HepG2 (cell line): Measurements from ENCODE around the gene BTG2. TPM values are rescaled to one million over a fixed set of nuclear protein-coding genes. Genes with fewer than 3 reads are reported as not detected.

Experiments used
- ATAC-seq: fragments of 200-7000 bp; cut with Tn5 transposase; 3 replicates; pipeline ENCODE4 v1.9.1; 2020; ENCODE audit warnings: mild to moderate bottlenecking, moderate library complexity
- BruUV-seq: library from RNA; stranded (reverse); fragments of 400-500 nt; replicated peaks from 2 replicates; lab custom pipeline; 2021; lab: Mats Ljungman, UMichigan
- CTCF ChIA-PET: fragments of 300-600 bp; formaldehyde crosslinking; extraction: SDS; loops from one replicate; lab custom pipeline; 2021; ENCODE audit warnings: low total read pairs, inconsistent platforms, low intra/inter-chr PET ratio; lab: Yijun Ruan, JAX
- POLR2A ChIA-PET: fragments of 350-600 bp; sonication (Branson Sonifier 250); formaldehyde crosslinking; loops from one replicate; lab custom pipeline; 2020; ENCODE audit warnings: antibody characterized with exemption, inconsistent platforms; lab: Yijun Ruan, JAX
- DNase-seq: peaks from one replicate; pipeline ENCODE4 v3.0.0-alpha.2; 2015; ENCODE audit warnings: low spot score
- FAIRE-seq: peaks from 3 replicates; lab custom pipeline; 2011; peaks lifted over from hg19 to GRCh38; lab: Jason Lieb, UNC
- H2AFZ ChIP-seq: one replicate; pipeline ENCODE4 v1.6.1; 2011; ENCODE audit warnings: low read length, inconsistent platforms
- H3K27ac ChIP-seq: fragments of 300-600 bp; 3 replicates; pipeline ENCODE4 v1.8.0; 2011; ENCODE audit warnings: mixed run types, mild to moderate bottlenecking, mixed read lengths, low read length, inconsistent platforms; ENCODE audit not compliant: insufficient read depth; ENCODE audit errors: extremely low read length
- H3K27me3 ChIP-seq, 2 experiments: fragments of 200-600 bp in 1 of 2; 2 replicates in 1 of 2; 3 replicates in 1 of 2; pipeline versions ENCODE4 v1.6.0 to v1.8.0; 2011; ENCODE audit warnings: low read length in 2 of 2, mild to moderate bottlenecking in 2 of 2, moderate library complexity in 2 of 2, inconsistent platforms in 1 of 2; ENCODE audit not compliant: insufficient read depth in 2 of 2, control insufficient read depth in 1 of 2
- H3K36me3 ChIP-seq, 2 experiments: fragments of 200-600 bp in 1 of 2; replicated peaks in 1 of 2; 2 replicates in 1 of 2; 3 replicates in 1 of 2; pipeline versions ENCODE4 v1.5.1 to v1.8.0; 2011; ENCODE audit warnings: low read length in 2 of 2, inconsistent platforms in 1 of 2; ENCODE audit not compliant: insufficient read depth in 2 of 2, control insufficient read depth in 1 of 2
- H3K4me1 ChIP-seq: 2 replicates; pipeline ENCODE4 v1.5.1; 2012; ENCODE audit warnings: low read length, inconsistent platforms; ENCODE audit not compliant: insufficient read depth
- H3K4me2 ChIP-seq: 2 replicates; pipeline ENCODE4 v1.6.0; 2011; ENCODE audit warnings: low read depth, low read length, inconsistent platforms
- H3K4me3 ChIP-seq, 3 experiments: fragments of 200-600 bp in 1 of 3; sonication (generic), shearing (Covaris generic) in 1 of 3; replicated peaks in 1 of 3; 2 replicates each; pipeline ENCODE4 v1.5.1; 2011 to 2016; ENCODE audit warnings: low read length in 3 of 3, inconsistent platforms in 2 of 3, low read depth in 2 of 3, mild to moderate bottlenecking in 2 of 3, control low read depth in 1 of 3, mixed read lengths in 1 of 3; ENCODE audit not compliant: insufficient read depth in 1 of 3
- H3K79me2 ChIP-seq: one replicate; pipeline ENCODE4 v1.6.1; 2011; ENCODE audit warnings: low read length, inconsistent platforms; ENCODE audit not compliant: insufficient read depth
- H3K9ac ChIP-seq: 2 replicates; pipeline ENCODE4 v1.6.0; 2011; ENCODE audit warnings: mild to moderate bottlenecking, low read depth, low read length, inconsistent platforms; ENCODE audit not compliant: insufficient read depth
- H3K9me3 ChIP-seq: 2 replicates; pipeline ENCODE4 v1.5.1; 2012; ENCODE audit warnings: mild to moderate bottlenecking, low read length
- H4K20me1 ChIP-seq: 2 replicates; pipeline ENCODE4 v1.6.0; 2011; ENCODE audit warnings: inconsistent platforms, mild to moderate bottlenecking, low read length, moderate library complexity; ENCODE audit not compliant: insufficient read depth
- CREB1 ChIP-seq, 2 experiments: fragments of 450-650 bp in 1 of 2; IDR thresholded peaks; 2 replicates each; pipeline ENCODE4 v1.6.1; 2016 to 2017; ENCODE audit warnings: control low read depth in 1 of 2, mild to moderate bottlenecking in 1 of 2, missing compliant biosample characterization in 1 of 2, missing genetic modification characterization in 1 of 2
- FOXA3 ChIP-seq: IDR thresholded peaks from 2 replicates; pipeline ENCODE4 v1.6.1; 2016; ENCODE audit warnings: missing genetic modification reagents, missing compliant biosample characterization
- FOXO1 ChIP-seq: sonication (generic); formaldehyde crosslinking; IDR thresholded peaks from 2 replicates; pipeline ENCODE4 v1.4.0; 2020; ENCODE audit warnings: missing genetic modification reagents
- KAT8 ChIP-seq: IDR thresholded peaks from 2 replicates; pipeline ENCODE4 v1.6.1; 2016; ENCODE audit warnings: missing genetic modification reagents, missing compliant biosample characterization
- MAFK ChIP-seq, 2 experiments: IDR thresholded peaks in 1 of 2; conservative IDR thresholded peaks in 1 of 2; 2 replicates each; pipeline ENCODE4 v1.6.1; 2011; ENCODE audit warnings: improper control_type of control experiment in 2 of 2, low read length in 2 of 2
- NFYC ChIP-seq: IDR thresholded peaks from 2 replicates; pipeline ENCODE4 v1.6.1; 2016; ENCODE audit warnings: missing genetic modification reagents, missing compliant biosample characterization
- ZBTB7A ChIP-seq: sonication (generic); formaldehyde crosslinking; IDR thresholded peaks from 2 replicates; pipeline ENCODE4 v1.8.0; 2022; ENCODE audit warnings: mild to moderate bottlenecking, missing genetic modification reagents
- ZBTB7B ChIP-seq: sonication (generic); formaldehyde crosslinking; IDR thresholded peaks from 2 replicates; pipeline ENCODE4 v1.4.0; 2020; ENCODE audit warnings: missing genetic modification reagents
- ZNF143 ChIP-seq: sonication (generic); formaldehyde crosslinking; IDR thresholded peaks from 2 replicates; pipeline ENCODE4 v1.4.0; 2020; ENCODE audit warnings: missing genetic modification reagents
- ZNF253 ChIP-seq: sonication (generic); formaldehyde crosslinking; IDR thresholded peaks from 2 replicates; pipeline ENCODE4 v1.8.0; 2022; ENCODE audit warnings: mild to moderate bottlenecking, missing genetic modification reagents, borderline replicate concordance
- ZNF432 ChIP-seq: sonication (generic); formaldehyde crosslinking; IDR thresholded peaks from 2 replicates; pipeline ENCODE4 v1.5.0; 2020; ENCODE audit warnings: missing genetic modification reagents, mild to moderate bottlenecking, borderline replicate concordance
- WGBS: methylation state at CpG from one replicate; pipeline ENCODE4 v1.1.6; 2017; ENCODE audit warnings: low lambda C conversion rate; 5-methylcytosine and 5-hydroxymethylcytosine counted together
- in situ Hi-C: cut with HindIII; loops from 2 replicates; pipeline ENCODE4 v1.10.0; 2017; ENCODE audit warnings: low pct_unique_long_range_greater_than_20kb; ENCODE audit not compliant: extremely low pct_ligation_motif_present
- intact Hi-C: fragments of 100-400 bp; cut with micrococcal nuclease; formaldehyde crosslinking; loops from one replicate; pipeline ENCODE4 v1.10.0; 2022; ENCODE audit not compliant: unreplicated experiment
- polyA plus RNA-seq, 8 experiments: library from polyadenylated mRNA; depleted of rRNA in 3 of 8; stranded (reverse) in 7 of 8; unstranded in 1 of 8; fragments of >200 nt; fragmentation: Illumina TruSeq in 4 of 8; extraction: Trizol in 4 of 8; gene quantifications; 2 replicates each; pipeline versions ENCODE4 v1.2.1 to v1.2.3, GENCODE V29; 2011 to 2016; ENCODE audit warnings: low read depth in 4 of 8, missing spikeins in 1 of 8, mixed read lengths in 1 of 8; ENCODE audit not compliant: insufficient read depth in 1 of 8
- total RNA-seq, 5 experiments: library from RNA; depleted of rRNA; stranded (reverse); fragments of >200 nt; fragmentation: Illumina TruSeq; extraction: Trizol; gene quantifications; 2 replicates each; pipeline ENCODE4 v1.2.3, GENCODE V29; 2016; ENCODE audit warnings: low read depth in 1 of 5
- TF ChIP-seq, protein P1 (sequence below): IDR thresholded peaks from 2 replicates; pipeline ENCODE4 v1.6.1; 2016; ENCODE audit warnings: missing compliant biosample characterization, missing genetic modification reagents, borderline replicate concordance
- TF ChIP-seq, protein P2 (sequence below): sonication (generic); formaldehyde crosslinking; IDR thresholded peaks from 2 replicates; pipeline ENCODE4 v1.5.1; 2020; ENCODE audit warnings: mild to moderate bottlenecking, missing genetic modification reagents, moderate library complexity

BTG2 gene
- total and polyA plus RNA-seq, 2 of the 13 experiments (the other 11 are each of a cell fraction or from before 2014, with no cell fraction given): 13.6 to 18.3 TPM

DNA sequence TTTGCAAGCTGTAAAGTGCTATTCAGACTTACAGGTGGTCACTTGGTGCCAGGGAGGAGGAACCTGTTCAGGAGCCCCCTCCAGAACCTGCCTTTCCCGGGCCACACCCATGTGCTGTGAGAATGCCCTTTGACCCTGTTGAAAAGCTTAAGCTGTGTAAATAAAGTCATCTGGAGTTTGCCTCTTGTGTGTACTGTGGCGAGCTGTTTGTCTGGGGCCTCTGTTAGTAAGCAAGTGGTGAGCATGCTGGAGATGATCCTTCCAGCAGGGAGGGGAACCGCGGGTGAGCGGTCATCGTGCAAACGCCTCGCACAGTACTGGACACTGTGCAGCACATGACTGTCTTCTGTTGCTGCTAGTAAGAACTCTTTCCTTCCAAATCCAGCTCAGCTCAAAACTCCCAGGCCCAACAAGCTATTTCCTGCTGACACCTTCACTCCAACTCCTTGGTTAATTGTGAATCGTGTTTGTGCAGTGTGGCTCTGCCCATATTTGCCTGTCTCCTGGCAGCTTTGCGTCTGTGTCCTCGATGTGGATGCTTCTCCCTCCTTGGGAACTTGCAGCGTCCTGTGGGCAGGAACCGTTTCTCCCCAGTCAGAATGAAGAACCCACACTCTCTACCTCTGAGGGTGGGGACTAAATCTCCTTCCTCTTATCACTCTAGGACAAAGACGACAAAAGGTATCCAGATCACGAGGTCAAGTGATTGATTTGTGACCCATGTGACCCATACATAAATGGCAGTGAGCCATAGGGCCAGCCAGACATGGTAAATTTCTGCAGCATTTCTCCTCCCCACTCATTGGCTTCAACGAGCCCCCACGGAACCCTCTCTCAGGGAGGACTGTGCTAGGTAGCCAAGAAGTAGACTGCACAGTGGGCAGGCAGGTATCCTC lies 13.9 kb upstream of the BTG2 start (continued):
- TF ChIP-seq FOXA3: peak; percentile 81

DNA sequence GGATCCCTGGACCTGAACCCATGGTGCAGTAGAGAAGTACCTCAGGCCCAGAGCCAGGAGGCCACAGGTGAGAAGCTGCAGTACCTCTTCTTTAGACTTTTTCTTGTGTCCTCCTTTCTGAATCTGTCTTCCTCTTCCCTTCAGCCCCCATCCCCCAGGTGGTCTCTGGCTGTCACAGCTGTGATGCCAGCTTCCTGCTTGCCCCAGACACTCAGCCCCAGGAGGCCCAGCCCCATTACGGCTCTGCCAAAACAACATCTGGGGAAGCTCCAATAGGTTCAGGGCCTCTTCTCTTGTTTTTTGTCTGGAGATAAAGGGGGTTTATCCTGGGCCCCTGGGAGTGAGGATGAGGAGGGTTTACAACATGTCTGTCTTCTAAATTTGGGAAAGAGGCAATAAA lies 9.5 kb upstream of the BTG2 start:
- POLR2A ChIA-PET: interaction anchor here (1.1 kb wide), 1 partner anchor 9 kb away, joined by 3 read pairs; the partner anchor contains the start of gene BTG2
- no peak for DNase-seq
- TF ChIP-seq ZBTB7A (CRISPR knock-in tag) (no peak), KAT8 (CRISPR knock-in tag) (no peak), CREB1 (IDR thresholded peaks at IDR 0.05) (no peak), CREB1 (CRISPR knock-in tag; IDR thresholded peaks at IDR 0.05) (no peak)
- no peaks in the 10 kb centered on the region for H3K9me3 ChIP-seq
- no peaks in the 10 kb centered on the region for H3K36me3 ChIP-seq
- peaks cover 15% of the 10 kb centered on the region for H3K4me1 ChIP-seq
- CTCF ChIA-PET: no interaction called here
- no peak overlapping the region for H3K27ac ChIP-seq
- intact Hi-C loops (no loop called here), in situ Hi-C loops (no loop called here)
- WGBS: 94% methylated on average over 1 of the region's 1 CpG
- peaks cover 0 to 30% of the 10 kb centered on the region in 2 experiments; a peak in 4 of 5 replicates for H3K27me3 ChIP-seq
- no peak for FAIRE-seq
- no peaks in the 10 kb centered on the region for H4K20me1 ChIP-seq
- H2AFZ ChIP-seq: no peak overlapping the region
- H3K79me2 ChIP-seq: no peaks in the 10 kb centered on the region
- H3K4me3 ChIP-seq: no peak overlapping the region
- H3K4me2 ChIP-seq: no peak overlapping the region
- H3K9ac ChIP-seq: no peak overlapping the region
- ATAC-seq: no peak
- no TSS peak for BruUV-seq

GRCh38 chr1:203296460-203297073 lies 8.8 kb upstream of the BTG2 start:
- H3K4me1 ChIP-seq: peaks cover 8% of the 10 kb centered on the region
- BruUV-seq: no TSS peak
- ChIA-PET POLR2A (no interaction called here), CTCF (no interaction called here)
- TF ChIP-seq ZNF253 (CRISPR knock-in tag): no peak
- TF ChIP-seq ZNF143 (CRISPR knock-in tag): no peak
- no peak for TF ChIP-seq FOXO1 (CRISPR knock-in tag)
- no peak for TF ChIP-seq ZBTB7B (CRISPR knock-in tag)
- TF ChIP-seq NFYC (CRISPR knock-in tag): no peak
- TF ChIP-seq, protein P1, sequence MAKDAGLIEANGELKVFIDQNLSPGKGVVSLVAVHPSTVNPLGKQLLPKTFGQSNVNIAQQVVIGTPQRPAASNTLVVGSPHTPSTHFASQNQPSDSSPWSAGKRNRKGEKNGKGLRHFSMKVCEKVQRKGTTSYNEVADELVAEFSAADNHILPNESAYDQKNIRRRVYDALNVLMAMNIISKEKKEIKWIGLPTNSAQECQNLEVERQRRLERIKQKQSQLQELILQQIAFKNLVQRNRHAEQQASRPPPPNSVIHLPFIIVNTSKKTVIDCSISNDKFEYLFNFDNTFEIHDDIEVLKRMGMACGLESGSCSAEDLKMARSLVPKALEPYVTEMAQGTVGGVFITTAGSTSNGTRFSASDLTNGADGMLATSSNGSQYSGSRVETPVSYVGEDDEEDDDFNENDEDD (CRISPR knock-in tag): no peak
- TF ChIP-seq MAFK (conservative IDR thresholded peaks at IDR 0.05 in 1 of 2, IDR thresholded peaks at IDR 0.05 in 1 of 2; ENCODE audit: low read length in 2 of 2): no peak
- TF ChIP-seq, protein P2, sequence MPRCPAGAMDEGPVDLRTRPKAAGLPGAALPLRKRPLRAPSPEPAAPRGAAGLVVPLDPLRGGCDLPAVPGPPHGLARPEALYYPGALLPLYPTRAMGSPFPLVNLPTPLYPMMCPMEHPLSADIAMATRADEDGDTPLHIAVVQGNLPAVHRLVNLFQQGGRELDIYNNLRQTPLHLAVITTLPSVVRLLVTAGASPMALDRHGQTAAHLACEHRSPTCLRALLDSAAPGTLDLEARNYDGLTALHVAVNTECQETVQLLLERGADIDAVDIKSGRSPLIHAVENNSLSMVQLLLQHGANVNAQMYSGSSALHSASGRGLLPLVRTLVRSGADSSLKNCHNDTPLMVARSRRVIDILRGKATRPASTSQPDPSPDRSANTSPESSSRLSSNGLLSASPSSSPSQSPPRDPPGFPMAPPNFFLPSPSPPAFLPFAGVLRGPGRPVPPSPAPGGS (CRISPR knock-in tag): no peak
- TF ChIP-seq ZNF432 (CRISPR knock-in tag): no peak
- H3K27ac ChIP-seq: no peak overlapping the region
- H3K9ac ChIP-seq: no peak overlapping the region
- DNase-seq: no peak
- no peak for FAIRE-seq
- no peak overlapping the region for H2AFZ ChIP-seq
- no peaks in the 10 kb centered on the region for H3K9me3 ChIP-seq
- H3K4me3 ChIP-seq: no peak overlapping the region
- peaks cover 0 to 32% of the 10 kb centered on the region in 2 experiments; a peak in 4 of 5 replicates for H3K27me3 ChIP-seq
- 40% methylated on average over 2 of the region's 7 CpGs for WGBS
- no peaks in the 10 kb centered on the region for H3K36me3 ChIP-seq
- H3K79me2 ChIP-seq: no peaks in the 10 kb centered on the region
- ATAC-seq: no peak
- intact Hi-C loops: no loop called here
- in situ Hi-C loops: no loop called here
- no peaks in the 10 kb centered on the region for H4K20me1 ChIP-seq
- no peak overlapping the region for H3K4me2 ChIP-seq
